Stimulated activated CD8-positive, alpha-beta memory T cell treated with anti-CD3 and anti-CD28 coated beads, Interleukin-4, amount 100 ng/mL, for 48 hours (primary cell): ENCODE measurements around the gene ITGB1.
"Not testable (repeated sequence)": the region's sequence is repeated elsewhere in the genome, so short reads cannot be mapped to it uniquely, and the experiment has no call there.

Experiments
- DNase-seq: peaks from one replicate; pipeline ENCODE4 v3.0.0-alpha.2; 2020

The ITGB1 gene

DNA sequence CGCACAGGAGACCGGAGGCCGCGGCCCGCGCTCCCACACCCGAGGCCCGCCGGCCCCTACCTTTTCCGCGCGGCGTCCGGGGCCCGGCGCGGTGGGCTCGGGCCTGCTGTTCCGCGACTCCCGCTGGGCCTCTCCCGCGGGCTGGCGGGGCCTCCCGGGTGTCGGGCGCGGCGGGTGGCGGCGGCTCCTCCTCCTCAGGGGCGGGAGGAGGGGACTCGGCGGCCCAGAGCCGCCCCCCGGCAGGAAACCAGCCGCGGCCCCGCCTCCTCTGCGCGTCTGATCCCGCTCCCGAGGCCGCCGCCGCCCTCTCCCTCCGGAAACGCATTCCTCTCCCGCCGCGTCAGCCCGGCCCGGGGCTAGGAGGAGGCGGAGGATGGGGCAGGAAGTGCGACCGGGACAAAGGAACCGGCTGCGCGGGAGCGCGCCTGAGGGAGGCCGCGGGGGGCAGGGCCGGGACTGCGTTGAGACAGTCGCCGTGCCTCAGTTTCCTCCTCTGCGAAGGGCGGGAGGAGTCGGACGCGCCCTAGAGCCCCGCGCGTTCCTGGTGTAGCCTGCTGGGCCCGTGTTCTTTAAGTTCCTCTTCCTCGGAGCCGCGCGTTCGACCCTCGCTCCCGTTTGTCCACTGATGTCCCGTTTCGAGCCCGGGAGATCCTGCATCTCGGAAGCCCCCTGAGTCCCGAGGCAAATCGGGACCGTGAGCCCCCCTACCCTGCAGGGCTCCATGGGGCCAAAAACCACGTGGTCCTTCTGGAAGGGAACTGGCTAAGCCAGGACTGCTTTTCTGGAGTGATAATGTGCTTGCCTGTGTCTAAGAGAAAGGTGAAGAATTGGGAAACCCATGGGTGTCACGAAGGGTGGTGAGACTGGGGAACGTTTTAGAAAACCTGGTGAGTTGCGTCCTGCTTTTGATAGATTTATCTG, at the start of gene ITGB1:
ITGB1 (minus strand) TSS at position 146 of the 921 bp plus-strand sequence. CDS start 22,672 bp downstream, outside the sequence.
- DNase-seq = peak; percentile 89

DNA sequence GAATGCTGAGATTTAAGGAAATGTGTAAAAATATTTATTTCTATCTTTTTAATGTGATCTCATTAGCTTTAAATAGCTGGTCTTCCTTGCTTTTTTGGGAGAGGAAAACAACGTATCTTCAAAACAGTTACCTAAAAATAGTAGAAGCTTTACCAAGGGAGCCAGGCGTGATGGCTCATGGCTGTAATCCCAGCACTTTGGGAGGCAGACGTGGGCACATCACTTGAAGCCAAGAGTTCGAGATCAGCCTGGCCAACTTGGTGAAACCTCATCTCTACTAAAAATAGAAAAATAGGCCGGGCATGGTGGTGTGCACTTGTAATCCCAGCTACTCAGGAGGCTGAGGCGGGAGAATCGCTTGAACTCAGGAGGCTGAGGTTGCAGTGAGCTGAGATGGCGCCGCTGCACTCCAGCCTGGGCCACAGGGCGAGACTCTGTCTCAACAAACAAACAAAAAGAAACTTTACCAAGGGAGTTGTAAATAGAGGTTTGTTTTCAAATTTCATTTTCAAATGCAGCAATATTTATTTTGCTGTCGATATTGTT, 48.4 kb upstream of the ITGB1 start:
- no peak for DNase-seq

DNA sequence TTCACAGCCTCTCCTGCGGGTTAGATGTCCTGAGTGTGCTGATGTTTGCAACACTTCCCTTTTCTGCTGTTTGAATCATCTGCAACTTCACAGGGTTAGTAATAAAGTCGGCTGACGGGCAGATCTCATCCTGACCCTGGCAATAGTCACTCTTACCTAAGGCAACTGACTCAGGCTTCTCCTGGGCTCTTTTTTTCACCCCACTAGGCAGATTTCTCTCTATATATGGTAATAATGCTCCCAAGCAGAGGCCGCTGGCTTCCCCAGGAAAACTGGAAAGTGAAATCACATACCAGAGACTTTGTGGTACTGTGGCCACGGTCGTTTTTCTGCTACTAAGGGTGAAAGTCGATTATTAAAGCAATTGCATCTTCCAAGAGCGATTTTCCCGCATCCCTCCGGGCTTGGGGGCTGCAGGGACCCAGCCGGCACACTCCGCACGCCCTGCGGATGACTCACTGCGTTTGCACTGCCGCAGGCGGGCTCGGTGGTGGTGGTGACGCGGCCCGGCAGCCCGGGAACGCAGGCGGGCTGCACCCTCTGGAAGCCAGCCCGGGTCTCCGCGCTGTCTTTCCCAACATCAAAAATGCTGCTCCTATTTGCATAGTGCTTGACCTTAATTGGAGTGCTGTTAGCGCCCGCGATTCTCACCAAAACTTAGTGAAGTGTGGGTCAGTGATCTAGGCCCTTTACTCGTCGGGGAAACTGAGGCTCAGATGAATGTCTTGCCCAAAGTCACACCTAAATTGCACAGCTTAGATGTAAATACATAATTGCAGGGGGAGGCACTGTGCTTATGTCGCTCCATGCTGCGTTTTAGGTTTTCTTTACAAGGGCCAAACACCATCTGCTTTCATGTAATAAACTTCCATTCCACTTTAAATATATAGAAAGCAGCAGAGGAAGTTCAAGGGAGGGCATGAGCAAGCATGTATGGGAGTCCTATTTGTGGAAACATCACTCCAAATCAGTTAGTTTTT, 47.6 kb upstream of the ITGB1 start:
- peak; percentile 54 for DNase-seq

DNA sequence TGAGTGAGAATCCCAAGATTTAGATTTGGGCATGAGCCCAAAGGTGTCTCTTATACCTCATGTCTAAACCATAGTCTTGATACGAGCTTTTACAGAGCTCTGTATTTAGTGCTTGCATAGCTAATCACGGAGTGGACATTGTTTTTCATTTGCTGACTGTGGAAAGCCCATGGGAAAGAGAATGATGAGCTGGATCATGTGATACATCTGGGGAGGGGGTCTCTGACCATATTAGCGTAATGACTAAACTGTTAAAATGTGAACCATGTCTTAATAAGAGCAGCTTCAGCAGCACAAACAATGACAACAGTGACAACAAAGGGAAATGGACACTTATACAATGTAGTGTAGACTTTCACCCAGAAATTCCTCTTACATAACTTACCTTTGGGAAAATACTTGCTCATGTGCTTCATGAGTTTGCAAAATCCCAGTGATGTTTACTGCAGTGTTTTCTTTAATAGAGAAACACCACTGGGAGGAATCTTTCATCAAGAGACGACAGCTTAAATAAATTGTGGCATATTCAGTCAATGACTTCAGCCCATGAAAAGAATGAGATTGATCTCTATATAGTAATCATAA, 44.0 kb upstream of the ITGB1 start:
- DNase-seq = no peak

DNA sequence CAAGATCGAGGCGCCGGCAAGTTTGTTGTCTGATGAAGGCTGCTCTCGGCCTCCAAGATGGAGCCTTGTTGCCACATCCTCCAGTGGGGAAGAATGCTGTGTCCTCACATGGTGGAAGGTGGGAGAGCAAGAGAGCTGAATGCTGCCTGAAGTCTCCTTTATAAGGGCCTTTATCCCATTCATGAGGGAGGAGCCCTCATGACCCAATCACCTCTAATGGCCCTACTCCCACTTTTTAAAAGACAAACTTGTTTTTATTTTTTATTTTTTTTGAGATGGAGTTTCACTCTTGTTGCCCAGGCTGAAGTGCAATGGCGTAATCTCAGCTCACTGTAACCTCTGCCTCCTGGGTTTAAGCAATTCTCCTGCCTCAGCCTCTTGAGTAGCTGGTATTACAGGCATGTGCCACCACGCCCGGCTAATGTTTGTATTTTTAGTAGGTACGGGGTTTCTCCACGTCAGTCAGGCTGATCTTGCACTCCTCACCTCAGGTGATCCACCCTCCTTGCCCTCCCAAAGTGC, 40.1 kb upstream of the ITGB1 start:
- not testable (repeated sequence) for DNase-seq

DNA sequence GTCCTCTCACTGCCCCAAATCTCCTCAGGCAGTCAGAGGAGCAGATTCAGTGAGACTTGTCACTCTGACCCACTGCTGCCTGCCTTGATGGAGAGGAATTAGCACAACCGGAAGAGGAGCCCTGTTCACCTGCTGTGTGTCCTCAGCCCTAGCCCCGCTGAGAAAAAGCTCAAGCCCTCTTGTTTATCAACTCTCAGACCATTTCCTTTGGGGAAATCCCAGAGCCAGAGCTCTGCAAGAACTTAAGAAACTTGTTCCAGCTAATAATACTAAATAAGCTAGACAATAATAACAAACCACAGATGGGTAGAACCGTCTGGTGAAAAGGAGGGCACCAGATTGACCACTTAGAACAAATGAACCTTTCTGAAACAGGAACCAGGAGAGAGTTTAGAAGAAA, 37.7 kb upstream of the ITGB1 start:
- DNase-seq = no peak

DNA sequence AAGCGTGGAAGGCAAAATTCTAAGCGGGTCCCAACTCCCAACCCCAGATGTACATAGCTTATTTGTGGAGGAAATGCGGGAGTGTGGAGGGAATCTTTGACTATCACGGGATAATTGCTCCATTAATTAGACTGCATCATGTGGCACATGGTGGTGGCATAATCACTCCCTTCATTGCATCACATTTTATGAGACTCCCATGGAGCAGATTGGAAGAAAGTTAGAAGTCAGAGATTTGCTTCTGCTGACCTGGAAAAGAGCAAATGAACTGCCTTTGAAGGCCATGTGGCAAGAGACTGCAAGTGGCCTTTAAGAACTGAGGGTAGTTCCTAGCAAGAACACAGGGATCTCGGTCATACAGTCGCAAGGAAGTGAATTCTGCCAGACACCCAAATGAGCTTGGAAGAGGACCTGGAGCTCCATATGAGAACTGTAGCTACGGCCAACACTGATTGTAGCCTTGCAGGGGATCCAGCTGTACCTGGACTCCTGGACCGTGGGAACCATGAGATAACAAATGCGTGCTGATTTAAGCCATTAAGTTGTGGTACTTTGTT, 37.1 kb upstream of the ITGB1 start:
- no peak for DNase-seq

DNA sequence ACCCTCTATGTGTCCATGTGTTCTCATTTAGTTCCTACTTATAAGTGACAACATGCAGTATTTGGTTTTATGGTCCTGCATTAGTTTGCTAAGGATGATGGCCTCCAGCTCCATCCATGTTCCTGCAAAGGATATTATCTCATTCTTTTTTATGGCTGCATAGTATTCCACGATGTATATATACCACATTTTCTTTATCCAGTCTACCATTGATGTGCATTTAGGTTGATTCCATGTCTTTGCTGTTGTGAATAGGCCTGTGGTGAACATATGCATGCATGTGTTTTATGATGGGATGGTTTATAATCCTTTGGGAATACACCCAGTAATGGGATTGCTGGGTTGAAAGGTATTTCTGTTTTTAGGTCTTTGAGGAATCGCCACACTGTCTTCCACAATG, 36.6 kb upstream of the ITGB1 start:
- DNase-seq = not testable (repeated sequence)

DNA sequence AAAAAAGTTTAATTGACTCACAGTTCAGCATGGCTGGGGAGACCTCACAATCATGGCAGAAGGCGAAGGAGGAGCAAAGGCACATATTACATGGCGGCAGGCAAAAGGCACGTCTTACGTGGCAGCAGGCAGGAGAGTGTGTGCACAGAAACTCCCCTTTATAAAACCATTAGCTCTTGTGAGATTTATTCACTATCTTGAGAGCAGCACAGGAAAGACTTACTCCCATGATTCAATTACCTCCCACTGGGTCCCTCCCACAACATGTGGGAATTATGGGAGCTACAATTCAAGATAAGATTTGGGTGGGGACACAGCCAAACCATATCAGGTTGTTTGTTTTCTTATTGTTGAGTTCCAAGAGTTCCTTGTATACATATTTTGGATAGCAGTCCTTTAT, 34.3 kb upstream of the ITGB1 start:
- not testable (repeated sequence) for DNase-seq

DNA sequence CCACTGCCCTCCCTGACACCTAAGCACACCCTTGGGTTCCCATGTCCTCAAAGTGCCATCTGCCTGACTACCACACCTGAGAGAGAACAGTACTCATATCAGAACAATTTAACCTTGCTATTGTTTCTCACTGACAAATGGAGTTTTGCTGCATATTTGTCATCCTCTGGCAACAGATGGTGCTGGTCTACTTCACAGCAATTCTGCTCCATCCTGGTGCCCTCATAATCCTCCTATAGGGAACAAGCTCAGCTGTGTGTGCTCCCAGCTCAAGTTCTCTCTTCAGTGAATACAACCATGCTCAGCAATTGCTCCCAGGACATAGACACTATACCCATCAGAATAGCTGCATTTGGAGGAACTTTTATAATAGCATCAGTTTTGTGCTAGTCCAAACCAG, 32.8 kb upstream of the ITGB1 start:
- DNase-seq = no peak

DNA sequence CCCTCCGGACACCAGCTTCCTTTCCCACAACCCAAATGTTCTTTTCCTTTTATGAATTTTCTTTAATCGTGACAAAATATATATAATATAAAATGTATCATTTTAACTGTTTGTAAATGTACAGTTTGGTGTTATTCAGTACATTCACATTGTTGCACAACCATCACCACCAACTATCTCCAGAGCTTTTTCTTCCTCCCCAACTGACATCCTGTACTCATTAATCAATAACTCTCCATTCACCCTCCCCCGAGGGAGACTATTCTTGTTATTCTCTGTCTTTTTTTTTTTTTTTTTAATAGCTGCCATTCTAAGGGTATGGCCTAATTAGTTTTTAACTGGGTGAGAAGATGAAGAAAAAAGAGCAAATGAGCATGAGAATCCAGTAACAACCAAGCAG, 30.6 kb upstream of the ITGB1 start:
- DNase-seq = no peak

DNA sequence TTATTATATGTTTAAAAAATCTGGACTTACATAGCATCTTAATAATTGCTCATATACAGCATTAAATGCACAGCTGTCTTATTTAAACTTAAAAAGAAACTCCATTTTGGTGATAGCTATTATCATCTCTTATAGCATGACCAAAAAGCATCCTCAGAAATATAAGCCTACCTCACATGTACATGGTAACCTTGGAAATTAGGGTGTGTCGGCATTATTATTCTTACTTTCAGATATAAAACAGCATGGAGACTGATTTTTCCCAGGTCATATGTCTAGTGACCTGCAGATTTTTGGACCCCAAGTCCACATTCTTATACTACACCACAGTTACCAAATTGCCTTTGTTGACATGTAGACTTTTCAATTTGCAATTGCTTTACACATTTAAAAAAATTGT, 29.1 kb upstream of the ITGB1 start:
- no peak for DNase-seq

DNA sequence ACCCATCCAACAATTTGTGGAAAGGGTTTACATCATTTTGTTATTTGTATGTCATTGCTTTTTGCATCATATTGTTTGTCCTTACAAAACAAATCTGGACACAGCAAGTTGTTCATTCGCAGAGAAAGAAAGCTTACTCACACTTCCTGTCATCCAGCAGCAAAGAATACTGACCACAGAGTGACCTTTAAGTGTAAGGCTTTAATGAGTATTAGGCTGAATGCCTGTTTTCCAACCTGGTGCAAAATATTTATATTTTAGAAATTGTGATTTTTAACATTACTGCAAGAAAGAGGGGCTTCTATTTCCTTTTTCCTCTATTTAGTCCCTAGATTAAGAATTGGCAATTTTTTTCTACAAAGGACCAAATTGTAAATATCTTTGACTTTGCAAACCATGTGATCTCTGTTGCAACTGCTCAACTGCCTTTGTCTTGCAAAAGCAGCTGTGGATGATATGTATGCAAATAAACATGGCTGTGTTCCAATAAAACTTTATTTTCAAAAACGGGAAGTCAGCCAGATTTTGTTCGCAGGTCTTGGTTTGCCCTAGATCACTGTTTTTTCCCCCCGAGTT, 27.8 kb upstream of the ITGB1 start:
- no peak for DNase-seq

DNA sequence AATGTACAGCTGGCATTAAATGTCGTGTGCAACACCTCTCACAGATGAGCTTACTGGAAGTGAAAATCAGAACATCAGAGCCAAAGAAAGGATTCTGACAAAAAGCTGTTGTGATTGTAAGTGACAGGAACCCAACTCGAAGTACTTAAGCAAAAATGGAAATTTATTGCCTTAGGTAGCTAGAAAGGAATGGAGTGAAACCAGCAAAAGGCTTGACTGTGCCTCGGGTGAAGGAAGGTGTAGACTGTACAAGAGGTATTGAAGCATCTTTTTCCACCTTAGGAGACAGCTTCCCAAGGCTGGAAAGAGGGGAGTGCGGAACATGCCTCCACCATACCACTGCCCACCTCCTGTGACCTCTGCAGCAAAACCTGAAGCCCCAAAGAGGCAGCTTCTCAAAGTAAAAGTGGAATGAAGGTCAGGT, 27.3 kb upstream of the ITGB1 start:
- no peak for DNase-seq

DNA sequence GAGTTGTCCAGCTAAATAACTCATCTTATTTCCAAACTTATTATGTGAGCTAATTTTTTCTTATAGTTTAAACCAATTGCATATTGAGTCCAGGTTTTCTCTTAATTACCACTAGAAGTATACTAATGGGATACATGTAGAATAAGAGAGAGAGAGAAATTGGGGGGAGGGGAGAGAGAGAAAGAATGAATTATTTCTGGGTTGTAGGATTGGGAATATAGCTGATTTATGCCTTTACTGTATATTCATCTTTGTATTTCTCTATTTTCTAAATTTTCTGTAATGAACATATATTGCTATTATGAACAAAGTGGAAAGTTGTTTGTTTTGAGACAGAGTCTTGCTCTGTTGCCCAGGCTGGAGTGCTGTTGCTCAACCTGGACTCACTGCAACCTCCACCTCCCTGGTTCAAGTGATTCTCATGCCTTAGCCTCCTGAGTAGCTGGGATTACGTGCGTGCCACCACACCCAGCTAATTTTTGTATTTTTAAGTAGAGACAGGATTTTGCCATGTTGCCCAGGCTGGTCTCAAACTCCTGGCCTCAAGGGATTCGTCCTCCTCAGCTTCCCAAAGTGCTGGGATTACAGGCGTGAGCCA, 26.1 kb upstream of the ITGB1 start:
- no peak for DNase-seq

DNA sequence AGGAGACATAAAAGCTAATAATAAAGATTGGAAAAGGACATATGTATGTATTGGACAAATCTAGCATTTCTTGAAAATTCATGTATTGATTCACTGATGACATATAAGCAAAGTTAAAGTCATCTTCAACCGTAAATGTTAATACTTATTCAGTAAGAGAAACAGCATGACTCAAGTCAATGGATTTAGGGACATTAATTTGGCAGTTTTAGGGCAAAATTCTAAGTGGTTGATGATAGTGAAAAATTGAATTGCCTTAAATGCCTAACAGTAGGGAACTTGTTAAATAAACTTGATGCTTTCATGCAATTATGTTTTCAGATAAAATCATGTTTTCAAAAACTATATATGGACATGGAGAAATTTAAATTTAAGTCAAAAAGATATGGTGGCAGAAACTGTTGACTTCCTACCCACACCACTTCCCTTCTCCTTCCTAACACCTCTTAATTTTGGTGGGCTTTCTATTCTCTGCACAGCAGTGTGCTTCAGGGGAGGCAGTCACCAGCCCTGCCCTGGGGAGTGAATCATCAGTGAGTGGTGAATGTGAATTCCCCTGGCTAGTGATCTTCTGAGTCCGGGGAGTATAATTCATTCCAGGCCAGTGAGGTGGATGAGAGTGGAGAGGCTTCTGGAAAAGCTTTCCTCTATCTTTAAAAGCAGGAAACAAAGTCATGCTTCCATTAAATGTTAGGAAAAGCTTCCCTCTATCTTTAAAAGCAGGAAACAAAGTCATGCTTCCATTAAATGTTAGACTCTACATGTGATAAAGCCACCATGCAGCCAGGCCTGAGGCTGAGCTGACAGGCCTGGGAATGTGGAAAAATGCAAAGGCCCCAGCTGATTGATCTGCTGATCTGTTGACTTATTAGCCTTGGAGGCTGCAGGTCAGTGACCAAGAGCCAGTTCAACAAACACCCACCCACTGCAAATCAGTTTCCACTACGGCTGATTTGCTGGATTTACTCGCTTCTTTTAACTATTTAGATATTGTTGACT, 25.2 kb upstream of the ITGB1 start:
- DNase-seq = peak; percentile 57

DNA sequence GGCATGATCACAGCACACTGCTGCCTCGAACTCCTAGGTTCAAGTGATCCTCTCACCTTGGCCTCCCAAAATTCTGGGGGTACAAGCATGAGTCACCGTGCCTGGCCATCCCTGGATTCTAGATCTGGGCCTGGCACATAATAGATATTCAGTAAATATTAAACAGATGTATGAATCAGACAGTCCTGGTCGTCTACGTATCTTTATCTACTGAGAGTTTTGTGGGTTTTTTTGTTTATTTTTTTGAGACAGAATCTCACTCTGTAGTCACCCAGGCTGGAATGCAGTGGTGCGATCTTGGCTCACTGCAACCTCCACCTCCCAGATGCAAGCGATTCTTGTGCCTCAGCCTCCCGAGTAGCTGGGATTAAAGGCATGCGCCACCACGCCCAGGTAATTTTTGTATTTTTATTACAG, 24.3 kb upstream of the ITGB1 start:
- DNase-seq = no peak

DNA sequence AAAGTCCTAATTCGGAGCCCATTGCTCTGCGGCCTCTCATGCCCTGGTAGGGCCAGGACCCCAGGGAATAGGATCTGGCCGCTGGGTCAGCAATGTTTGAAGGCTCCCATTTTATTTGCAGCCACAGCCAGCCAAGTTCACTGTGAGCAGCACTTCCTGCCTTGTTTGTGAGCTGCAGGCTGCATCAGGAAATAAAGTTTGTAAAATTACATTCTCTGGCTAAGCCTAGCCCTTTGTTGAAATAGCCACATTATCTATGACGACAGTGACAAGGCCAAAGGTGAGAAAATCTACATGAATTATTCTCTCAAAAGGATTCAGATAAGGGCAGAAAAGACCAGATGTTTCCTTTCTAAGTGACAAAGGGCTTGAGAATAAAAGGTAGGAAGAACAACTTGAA, 23.7 kb upstream of the ITGB1 start:
- DNase-seq = no peak

DNA sequence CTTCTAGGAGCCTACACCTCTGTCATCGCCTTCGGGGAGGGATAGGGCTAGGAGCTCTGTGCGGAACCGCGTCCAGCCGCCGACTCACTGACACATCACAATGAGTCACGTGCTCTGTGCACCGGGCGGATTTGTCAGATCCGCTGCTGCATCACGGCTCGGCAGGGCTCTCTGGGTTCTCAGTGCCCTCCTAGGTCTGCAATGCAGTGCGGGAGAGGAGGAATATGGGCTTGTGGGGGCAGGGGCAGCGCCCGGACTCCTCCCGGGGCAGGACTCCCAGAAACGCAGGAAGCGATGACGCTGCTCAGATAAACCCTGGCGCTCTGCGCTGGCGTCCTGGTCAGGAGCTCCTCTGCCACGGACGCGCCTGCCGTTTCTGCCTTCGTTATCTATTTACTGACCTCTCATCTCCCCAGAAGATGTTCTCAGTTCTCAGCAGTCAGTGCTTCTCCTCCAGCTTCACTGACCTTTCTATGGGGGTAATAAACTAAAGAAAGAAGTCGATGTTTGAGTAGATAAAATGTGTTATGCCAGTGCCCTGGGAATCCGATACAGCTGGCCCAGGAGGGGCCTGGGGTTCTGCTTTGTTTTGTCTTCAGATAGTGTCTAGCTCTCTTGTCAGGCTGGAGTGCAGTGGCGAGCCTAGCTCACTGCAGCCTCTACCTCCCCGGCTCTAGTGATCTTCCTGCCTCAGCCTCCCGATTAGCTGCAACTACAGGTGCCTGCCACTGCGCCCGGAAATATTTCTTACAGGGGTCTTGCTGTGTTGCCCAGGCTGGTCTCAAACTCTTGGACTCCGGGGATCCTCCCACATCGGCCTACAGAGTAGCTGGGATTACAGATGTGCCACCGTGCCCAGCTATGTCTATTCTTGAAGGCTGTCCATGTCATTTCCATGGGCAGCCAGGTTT, 22.8 kb upstream of the ITGB1 start:
- peak; percentile 86 for DNase-seq
